DOHH2 (cell line): Measurements from ENCODE around the gene HACD3.

ENCODE experiments used
- H3F3A ChIP-seq: fragments of 200-600 bp; sonication (generic), shearing (Covaris generic); 2 replicates; pipeline ENCODE4 v1.6.0; 2016; ENCODE audit warnings: antibody characterized with exemption, mild to moderate bottlenecking; ENCODE audit not compliant: control insufficient read depth, insufficient read depth
- H3K27ac ChIP-seq: fragments of 200-600 bp; sonication (generic); 2 replicates; pipeline ENCODE4 v1.5.1; 2014; ENCODE audit warnings: low read depth, mild to moderate bottlenecking, low read length, moderate library complexity
- H3K27me3 ChIP-seq: fragments of 200-600 bp; sonication (generic); 2 replicates; pipeline ENCODE4 v1.6.1; 2014; ENCODE audit warnings: mild to moderate bottlenecking, low read length, mixed read lengths; ENCODE audit not compliant: control insufficient read depth
- H3K36me3 ChIP-seq: fragments of 200-600 bp; sonication (generic); 2 replicates; pipeline ENCODE4 v1.6.1; 2014; ENCODE audit warnings: mild to moderate bottlenecking, low read length, moderate library complexity, mixed read lengths; ENCODE audit not compliant: control insufficient read depth
- H3K4me1 ChIP-seq: fragments of 200-600 bp; sonication (generic); 2 replicates; pipeline ENCODE4 v1.6.1; 2014; ENCODE audit warnings: mild to moderate bottlenecking, low read length, mixed read lengths; ENCODE audit not compliant: control insufficient read depth
- H3K4me2 ChIP-seq: fragments of 200-600 bp; sonication (generic); 2 replicates; pipeline ENCODE4 v1.6.0; 2014; ENCODE audit warnings: mild to moderate bottlenecking, low read length, moderate library complexity
- H3K4me3 ChIP-seq: fragments of 200-600 bp; sonication (generic); 2 replicates; pipeline ENCODE4 v1.5.1; 2014; ENCODE audit warnings: mild to moderate bottlenecking, low read length, mixed read lengths
- H3K79me2 ChIP-seq: fragments of 200-600 bp; sonication (generic); 2 replicates; pipeline ENCODE4 v1.6.1; 2014; ENCODE audit warnings: mild to moderate bottlenecking, low read length, mixed read lengths; ENCODE audit not compliant: control insufficient read depth
- H3K9me2 ChIP-seq: fragments of 200-600 bp; sonication (generic); replicated peaks from 2 replicates; pipeline ENCODE4 v1.6.1; 2014; ENCODE audit warnings: mild to moderate bottlenecking, low read length, mixed read lengths; ENCODE audit not compliant: control insufficient read depth
- H3K9me3 ChIP-seq: fragments of 200-600 bp; sonication (generic); 2 replicates; pipeline ENCODE4 v1.6.1; 2014; ENCODE audit warnings: antibody characterized with exemption, low read length, mixed read lengths; ENCODE audit not compliant: control insufficient read depth, insufficient read depth
- H4K20me1 ChIP-seq: fragments of 200-600 bp; sonication (generic); 2 replicates; pipeline ENCODE4 v1.6.0; 2014; ENCODE audit warnings: low read depth, mild to moderate bottlenecking, antibody characterized with exemption, low read length, moderate library complexity; ENCODE audit not compliant: control insufficient read depth, insufficient read depth
- EZH2phosphoT487 ChIP-seq: fragments of 200-600 bp; sonication (generic); IDR thresholded peaks from 2 replicates; pipeline ENCODE4 v1.6.1; 2017; ENCODE audit warnings: borderline replicate concordance, mild to moderate bottlenecking, antibody characterized with exemption, low read length, moderate library complexity, mixed read lengths
- TF ChIP-seq, protein P1 (sequence below): fragments of 200-600 bp; sonication (generic); IDR thresholded peaks from one replicate; pipeline ENCODE4 v1.5.1; 2014; ENCODE audit warnings: antibody characterized with exemption, mild to moderate bottlenecking, low read depth, low read length; ENCODE audit not compliant: poor library complexity, severe bottlenecking

HACD3 gene

DNA sequence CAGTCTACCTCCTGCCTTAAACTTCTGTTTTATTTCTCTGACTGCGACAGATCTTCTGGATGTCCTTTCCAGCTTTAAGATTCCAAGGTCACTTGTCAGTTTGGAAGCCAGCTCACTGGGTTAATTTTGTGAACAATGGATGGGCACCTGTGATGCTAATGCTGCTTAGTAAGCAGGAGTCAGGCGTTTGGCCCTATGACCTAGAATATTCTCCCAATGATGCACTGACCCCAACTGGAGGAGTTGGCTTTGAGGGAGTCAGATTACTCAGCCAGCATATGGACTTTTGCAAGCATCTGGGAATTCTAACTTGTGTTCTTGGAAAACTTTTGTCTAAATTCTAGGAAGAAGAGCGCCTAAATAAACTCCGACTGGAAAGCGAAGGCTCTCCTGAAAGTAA is 28.1 kb downstream of the HACD3 start:
- TF ChIP-seq, protein P1, sequence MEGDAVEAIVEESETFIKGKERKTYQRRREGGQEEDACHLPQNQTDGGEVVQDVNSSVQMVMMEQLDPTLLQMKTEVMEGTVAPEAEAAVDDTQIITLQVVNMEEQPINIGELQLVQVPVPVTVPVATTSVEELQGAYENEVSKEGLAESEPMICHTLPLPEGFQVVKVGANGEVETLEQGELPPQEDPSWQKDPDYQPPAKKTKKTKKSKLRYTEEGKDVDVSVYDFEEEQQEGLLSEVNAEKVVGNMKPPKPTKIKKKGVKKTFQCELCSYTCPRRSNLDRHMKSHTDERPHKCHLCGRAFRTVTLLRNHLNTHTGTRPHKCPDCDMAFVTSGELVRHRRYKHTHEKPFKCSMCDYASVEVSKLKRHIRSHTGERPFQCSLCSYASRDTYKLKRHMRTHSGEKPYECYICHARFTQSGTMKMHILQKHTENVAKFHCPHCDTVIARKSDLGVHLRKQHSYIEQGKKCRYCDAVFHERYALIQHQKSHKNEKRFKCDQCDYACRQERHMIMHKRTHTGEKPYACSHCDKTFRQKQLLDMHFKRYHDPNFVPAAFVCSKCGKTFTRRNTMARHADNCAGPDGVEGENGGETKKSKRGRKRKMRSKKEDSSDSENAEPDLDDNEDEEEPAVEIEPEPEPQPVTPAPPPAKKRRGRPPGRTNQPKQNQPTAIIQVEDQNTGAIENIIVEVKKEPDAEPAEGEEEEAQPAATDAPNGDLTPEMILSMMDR: no peak
- TF ChIP-seq EZH2phosphoT487: no peak
- H3K4me1 ChIP-seq: no peaks in the 10 kb centered on the region
- peaks cover 8% of the 10 kb centered on the region for H3K79me2 ChIP-seq
- no peaks in the 10 kb centered on the region for H4K20me1 ChIP-seq
- no peak overlapping the region for H3K4me2 ChIP-seq
- no peaks in the 10 kb centered on the region for H3K9me2 ChIP-seq
- no peaks in the 10 kb centered on the region for H3F3A ChIP-seq
- H3K27me3 ChIP-seq: no peaks in the 10 kb centered on the region
- H3K27ac ChIP-seq: no peak overlapping the region
- no peak overlapping the region for H3K4me3 ChIP-seq
- H3K9me3 ChIP-seq: no peaks in the 10 kb centered on the region
- H3K36me3 ChIP-seq: peaks cover 83% of the 10 kb centered on the region

DNA sequence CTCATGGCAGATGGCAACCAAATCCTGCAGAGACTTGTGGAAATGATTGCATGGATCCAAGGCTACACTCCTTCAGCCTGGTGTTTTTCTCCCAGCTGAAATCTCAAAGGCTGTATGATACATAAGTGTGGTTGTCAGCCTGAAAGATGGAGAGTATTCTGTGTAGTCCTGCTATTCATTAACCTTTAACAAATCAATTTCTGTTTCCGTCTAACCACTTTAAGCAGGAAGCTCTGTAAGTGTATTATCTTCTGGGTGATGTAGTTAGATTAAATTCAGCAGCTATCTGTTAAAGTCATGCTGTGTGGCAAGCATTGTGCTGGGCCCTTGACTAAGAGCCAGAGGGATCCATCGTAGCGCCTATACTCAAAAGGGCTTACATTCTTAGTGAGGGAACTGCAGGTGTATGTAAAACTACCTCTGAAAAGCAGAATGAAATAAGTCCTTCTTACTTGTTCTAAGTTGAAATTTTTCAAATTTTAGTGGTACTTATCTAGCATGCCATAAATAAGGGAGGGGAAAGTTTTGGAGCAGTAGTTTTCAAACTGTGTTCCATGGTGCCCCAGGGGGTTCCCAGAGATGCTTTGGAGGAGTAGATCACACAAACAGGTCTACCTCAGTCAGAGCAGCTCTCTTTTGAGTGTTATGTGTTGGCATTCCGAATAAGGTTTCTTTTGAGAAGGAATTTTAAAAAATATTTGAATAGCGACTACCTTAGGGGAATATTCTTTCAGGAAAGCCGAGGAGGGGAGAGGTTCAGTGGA is 28.9 kb downstream of the HACD3 start:
- Histone ChIP-seq H4K20me1 (no peaks in the 10 kb centered on the region), H3K27ac (no peak overlapping the region), H3K4me1 (no peaks in the 10 kb centered on the region), H3K9me2 (no peaks in the 10 kb centered on the region), H3K27me3 (no peaks in the 10 kb centered on the region), H3F3A (no peaks in the 10 kb centered on the region), H3K4me3 (no peak overlapping the region), H3K79me2 (no peaks in the 10 kb centered on the region; the same call in 1 of the 2 replicates), H3K4me2 (no peak overlapping the region), H3K9me3 (no peaks in the 10 kb centered on the region), H3K36me3 (peaks cover 82% of the 10 kb centered on the region)
- TF ChIP-seq, protein P1: no peak
- TF ChIP-seq EZH2phosphoT487: no peak

DNA sequence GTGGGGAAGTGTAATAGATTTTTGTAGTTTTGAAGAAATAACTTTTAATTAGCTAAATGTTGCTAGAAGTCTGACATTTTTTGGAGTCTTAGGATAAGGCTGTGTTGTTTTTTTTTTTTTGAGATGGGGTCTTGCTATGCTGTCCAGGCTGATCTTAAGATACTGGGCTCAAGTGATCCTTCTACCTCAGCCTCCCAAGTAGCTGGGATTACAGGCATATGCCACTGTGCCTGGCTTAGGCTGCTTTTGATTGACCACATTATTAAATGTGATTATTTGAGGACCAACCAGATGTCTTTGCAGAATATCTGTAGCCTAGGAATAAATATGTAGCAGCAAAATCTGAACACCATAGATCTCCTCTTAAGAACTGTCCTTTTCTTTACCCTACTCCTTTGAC is 29.7 kb downstream of the HACD3 start:
- no peaks in the 10 kb centered on the region for H3F3A ChIP-seq
- H3K27me3 ChIP-seq: no peaks in the 10 kb centered on the region
- H3K27ac ChIP-seq: no peak overlapping the region
- H3K79me2 ChIP-seq: no peaks in the 10 kb centered on the region; the same call in 1 of the 2 replicates
- TF ChIP-seq EZH2phosphoT487: no peak
- TF ChIP-seq, protein P1: no peak
- no peaks in the 10 kb centered on the region for H4K20me1 ChIP-seq
- H3K9me3 ChIP-seq: no peaks in the 10 kb centered on the region
- no peak overlapping the region for H3K4me3 ChIP-seq
- H3K36me3 ChIP-seq: peaks cover 83% of the 10 kb centered on the region
- H3K9me2 ChIP-seq: no peaks in the 10 kb centered on the region
- H3K4me2 ChIP-seq: no peak overlapping the region
- no peaks in the 10 kb centered on the region for H3K4me1 ChIP-seq
